OCI-LY1 (cell line): ENCODE data around the gene EPHB2.

Experiments
- H2AFZ ChIP-seq: fragments of 200-600 bp; sonication (generic), shearing (Covaris generic); 2 replicates; pipeline ENCODE4 v1.6.0; 2014; ENCODE audit warnings: antibody characterized with exemption, mild to moderate bottlenecking, low read length
- H3F3A ChIP-seq: fragments of 200-600 bp; sonication (generic), shearing (Covaris generic); 2 replicates; pipeline ENCODE4 v1.6.0; 2014; ENCODE audit warnings: mild to moderate bottlenecking, antibody characterized with exemption, low read length, moderate library complexity; ENCODE audit not compliant: insufficient read depth
- H3K27ac ChIP-seq: fragments of 200-600 bp; sonication (generic); 2 replicates; pipeline ENCODE4 v1.5.1; 2014; ENCODE audit warnings: low read length, mixed run types, mild to moderate bottlenecking, low read depth; ENCODE audit not compliant: poor library complexity, severe bottlenecking
- H3K27me3 ChIP-seq: fragments of 200-600 bp; sonication (generic); 2 replicates; pipeline ENCODE4 v1.6.0; 2014; ENCODE audit warnings: antibody characterized with exemption, mild to moderate bottlenecking, low read length, moderate library complexity; ENCODE audit not compliant: insufficient read depth
- H3K36me3 ChIP-seq: fragments of 200-600 bp; sonication (generic); 2 replicates; pipeline ENCODE4 v1.6.1; 2014; ENCODE audit warnings: mild to moderate bottlenecking, antibody characterized with exemption, low read length, moderate library complexity, mixed read lengths; ENCODE audit not compliant: insufficient read depth
- H3K4me1 ChIP-seq: fragments of 200-600 bp; sonication (generic); 2 replicates; pipeline ENCODE4 v1.5.1; 2014; ENCODE audit warnings: mild to moderate bottlenecking, low read length, moderate library complexity; ENCODE audit not compliant: insufficient read depth, severe bottlenecking
- H3K4me2 ChIP-seq: fragments of 200-600 bp; sonication (generic), shearing (Covaris generic); 2 replicates; pipeline ENCODE4 v1.6.1; 2014; ENCODE audit warnings: low read length
- H3K4me3 ChIP-seq: fragments of 200-600 bp; sonication (generic); 2 replicates; pipeline ENCODE4 v1.5.1; 2014; ENCODE audit warnings: low read length, low read depth, mild to moderate bottlenecking, mixed read lengths; ENCODE audit not compliant: poor library complexity, severe bottlenecking
- H3K79me2 ChIP-seq: fragments of 200-600 bp; shearing (Covaris generic); 2 replicates; pipeline ENCODE4 v1.6.1; 2016; ENCODE audit warnings: mixed run types, low read length, mixed read lengths; ENCODE audit not compliant: insufficient read depth
- H3K9ac ChIP-seq: fragments of 200-600 bp; sonication (generic), shearing (Covaris generic); 2 replicates; pipeline ENCODE4 v1.6.1; 2014; ENCODE audit warnings: mild to moderate bottlenecking, low read length, mixed read lengths
- H3K9me2 ChIP-seq: fragments of 200-600 bp; sonication (generic), shearing (Covaris generic); 2 replicates; pipeline ENCODE4 v1.6.1; 2014; ENCODE audit warnings: low read depth, mild to moderate bottlenecking, low read length, mixed read lengths
- H3K9me3 ChIP-seq: fragments of 200-600 bp; shearing (Covaris generic); 2 replicates; pipeline ENCODE4 v1.6.1; 2014; ENCODE audit warnings: low read length, mixed read lengths
- H4K20me1 ChIP-seq: fragments of 200-600 bp; sonication (generic), shearing (Covaris generic); 2 replicates; pipeline ENCODE4 v1.6.0; 2016; ENCODE audit warnings: mild to moderate bottlenecking, low read length; ENCODE audit not compliant: insufficient read depth
- EZH2 ChIP-seq: fragments of 200-600 bp; sonication (generic), shearing (Covaris generic); IDR thresholded peaks from 2 replicates; pipeline ENCODE4 v1.8.0; 2017; ENCODE audit warnings: borderline replicate concordance, mixed run types, mild to moderate bottlenecking, antibody characterized with exemption, low read length, moderate library complexity, mixed read lengths
- TF ChIP-seq, protein P1 (sequence below): fragments of 200-600 bp; sonication (generic), shearing (Covaris generic); IDR thresholded peaks from 2 replicates; pipeline ENCODE4 v1.5.1; 2017; ENCODE audit warnings: mild to moderate bottlenecking, antibody characterized with exemption, low read length, moderate library complexity, mixed read lengths

Gene EPHB2

DNA sequence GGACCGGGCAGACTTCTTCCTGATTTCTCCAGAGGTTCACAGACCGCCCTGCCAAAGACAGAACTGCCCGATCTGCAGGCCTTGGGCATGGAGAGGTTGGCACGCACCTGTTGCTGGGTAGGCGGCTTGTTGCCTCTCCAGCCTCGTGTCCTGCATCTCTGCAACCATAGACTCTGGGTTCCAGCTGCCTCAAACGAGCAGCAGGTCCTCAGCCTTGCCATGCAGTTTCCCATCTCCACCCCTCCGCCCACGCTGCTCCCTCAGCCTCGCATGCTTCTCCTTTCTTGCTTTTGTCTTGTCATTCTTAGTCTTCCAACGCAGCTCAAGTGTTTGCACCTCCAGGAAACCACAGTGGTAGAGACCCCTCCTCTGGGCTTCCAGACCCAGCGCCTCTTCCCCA is 135.8 kb downstream of the EPHB2 start:
- H3K9me2 ChIP-seq: no peaks in the 10 kb centered on the region
- no peak overlapping the region for H3K4me2 ChIP-seq
- no peak overlapping the region for H3K9ac ChIP-seq
- no peaks in the 10 kb centered on the region for H3K9me3 ChIP-seq
- TF ChIP-seq, protein P1, sequence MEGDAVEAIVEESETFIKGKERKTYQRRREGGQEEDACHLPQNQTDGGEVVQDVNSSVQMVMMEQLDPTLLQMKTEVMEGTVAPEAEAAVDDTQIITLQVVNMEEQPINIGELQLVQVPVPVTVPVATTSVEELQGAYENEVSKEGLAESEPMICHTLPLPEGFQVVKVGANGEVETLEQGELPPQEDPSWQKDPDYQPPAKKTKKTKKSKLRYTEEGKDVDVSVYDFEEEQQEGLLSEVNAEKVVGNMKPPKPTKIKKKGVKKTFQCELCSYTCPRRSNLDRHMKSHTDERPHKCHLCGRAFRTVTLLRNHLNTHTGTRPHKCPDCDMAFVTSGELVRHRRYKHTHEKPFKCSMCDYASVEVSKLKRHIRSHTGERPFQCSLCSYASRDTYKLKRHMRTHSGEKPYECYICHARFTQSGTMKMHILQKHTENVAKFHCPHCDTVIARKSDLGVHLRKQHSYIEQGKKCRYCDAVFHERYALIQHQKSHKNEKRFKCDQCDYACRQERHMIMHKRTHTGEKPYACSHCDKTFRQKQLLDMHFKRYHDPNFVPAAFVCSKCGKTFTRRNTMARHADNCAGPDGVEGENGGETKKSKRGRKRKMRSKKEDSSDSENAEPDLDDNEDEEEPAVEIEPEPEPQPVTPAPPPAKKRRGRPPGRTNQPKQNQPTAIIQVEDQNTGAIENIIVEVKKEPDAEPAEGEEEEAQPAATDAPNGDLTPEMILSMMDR: no peak
- TF ChIP-seq EZH2: no peak
- no peaks in the 10 kb centered on the region for H3K79me2 ChIP-seq
- no peak overlapping the region for H3K4me3 ChIP-seq
- H3K36me3 ChIP-seq: no peaks in the 10 kb centered on the region
- H3K27me3 ChIP-seq: peaks cover 3% of the 10 kb centered on the region; the same call in 1 of the 2 replicates
- no peak overlapping the region for H2AFZ ChIP-seq
- no peaks in the 10 kb centered on the region for H4K20me1 ChIP-seq
- H3K27ac ChIP-seq: no peak overlapping the region
- H3K4me1 ChIP-seq: no peaks in the 10 kb centered on the region
- H3F3A ChIP-seq: no peaks in the 10 kb centered on the region

DNA sequence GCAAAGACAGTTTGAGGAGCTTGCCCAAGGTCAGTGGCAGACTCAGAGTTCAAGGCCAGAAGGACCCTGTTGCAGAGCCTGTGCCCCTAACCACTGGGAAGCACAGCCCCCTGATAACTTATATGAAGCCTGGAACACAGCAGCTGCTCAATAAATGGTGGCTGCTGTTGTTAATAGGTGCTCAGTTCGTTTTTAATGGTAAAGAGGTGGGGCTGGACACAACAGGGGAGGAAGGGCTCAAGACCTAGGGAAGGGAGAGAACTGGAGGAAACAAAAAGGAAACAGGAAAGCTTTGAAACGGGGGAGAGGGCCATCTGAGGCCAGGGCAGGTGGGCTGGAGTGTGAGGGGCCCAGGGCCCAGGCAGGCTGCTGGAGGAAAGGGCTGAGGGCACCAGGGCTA is 136.6 kb downstream of the EPHB2 start:
- peaks cover 3% of the 10 kb centered on the region; the same call in 1 of the 2 replicates for H3K27me3 ChIP-seq
- no peaks in the 10 kb centered on the region for H3K9me2 ChIP-seq
- no peaks in the 10 kb centered on the region for H4K20me1 ChIP-seq
- no peaks in the 10 kb centered on the region for H3K4me1 ChIP-seq
- no peaks in the 10 kb centered on the region for H3F3A ChIP-seq
- no peak overlapping the region for H2AFZ ChIP-seq
- H3K9ac ChIP-seq: no peak overlapping the region
- no peaks in the 10 kb centered on the region for H3K79me2 ChIP-seq
- no peaks in the 10 kb centered on the region for H3K9me3 ChIP-seq
- no peak overlapping the region for H3K27ac ChIP-seq
- TF ChIP-seq EZH2: no peak
- TF ChIP-seq, protein P1: no peak
- no peak overlapping the region for H3K4me2 ChIP-seq
- H3K36me3 ChIP-seq: no peaks in the 10 kb centered on the region
- H3K4me3 ChIP-seq: no peak overlapping the region

DNA sequence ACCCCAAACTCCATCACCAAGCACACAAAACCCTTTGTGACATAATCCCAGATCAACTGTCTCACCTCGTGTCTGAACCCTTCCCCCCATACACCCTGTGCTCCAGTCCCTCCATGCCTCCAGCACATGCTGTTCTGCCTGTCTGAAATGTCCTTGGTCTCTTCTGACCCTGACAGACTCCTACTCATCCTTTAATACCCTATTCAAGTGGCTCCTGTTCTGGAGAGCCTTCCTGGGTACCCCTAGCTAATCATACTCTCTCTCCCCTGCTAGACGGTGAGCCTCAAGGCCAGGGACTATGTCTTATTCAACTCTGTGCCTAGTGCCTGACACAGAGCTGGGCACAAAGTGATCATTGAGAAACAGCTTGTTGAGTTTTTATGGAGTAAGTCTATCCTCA is 137.1 kb downstream of the EPHB2 start:
- H4K20me1 ChIP-seq: no peaks in the 10 kb centered on the region
- H3K36me3 ChIP-seq: no peaks in the 10 kb centered on the region
- no peak overlapping the region for H2AFZ ChIP-seq
- H3F3A ChIP-seq: no peaks in the 10 kb centered on the region
- H3K27ac ChIP-seq: no peak overlapping the region
- H3K79me2 ChIP-seq: no peaks in the 10 kb centered on the region
- no peak overlapping the region for H3K9ac ChIP-seq
- H3K9me2 ChIP-seq: no peaks in the 10 kb centered on the region
- TF ChIP-seq, protein P1: no peak
- no peak for TF ChIP-seq EZH2
- H3K4me1 ChIP-seq: no peaks in the 10 kb centered on the region
- H3K4me2 ChIP-seq: no peak overlapping the region
- no peaks in the 10 kb centered on the region for H3K9me3 ChIP-seq
- H3K4me3 ChIP-seq: no peak overlapping the region
- H3K27me3 ChIP-seq: peaks cover 3% of the 10 kb centered on the region; the same call in 1 of the 2 replicates
